Calu3 (cell line): Measurements from ENCODE around the gene THOC5. TPM values are rescaled to one million over a fixed set of nuclear protein-coding genes. Genes with fewer than 3 reads are reported as not detected.

Experiments
- BruUV-seq: library from RNA; stranded (reverse); fragments of 400-500 nt; replicated peaks from 2 replicates; lab custom pipeline; 2021; lab: Mats Ljungman, UMichigan
- CTCF ChIA-PET: fragments of 300-600 bp; sonication (Branson Sonifier 250); formaldehyde crosslinking; loops from one replicate; lab custom pipeline; 2022; ENCODE audit warnings: antibody characterized with exemption; lab: Charles Lee
- DNase-seq: peaks from one replicate; pipeline ENCODE4 v3.0.0; 2022
- H3K27ac Mint-ChIP-seq: one replicate; pipeline ENCODE4 v1.8.0; 2022; ENCODE audit warnings: mixed read lengths; ENCODE audit not compliant: unreplicated experiment
- H3K27me3 Mint-ChIP-seq: one replicate; pipeline ENCODE4 v1.8.0; 2022; ENCODE audit warnings: mixed read lengths; ENCODE audit not compliant: unreplicated experiment
- H3K36me3 Mint-ChIP-seq: one replicate; pipeline ENCODE4 v1.8.0; 2022; ENCODE audit warnings: mild to moderate bottlenecking, moderate library complexity, mixed read lengths; ENCODE audit not compliant: insufficient read depth, unreplicated experiment
- H3K4me1 Mint-ChIP-seq: one replicate; pipeline ENCODE4 v1.8.0; 2022; ENCODE audit warnings: mild to moderate bottlenecking, low read depth, mixed read lengths; ENCODE audit not compliant: unreplicated experiment
- H3K4me3 Mint-ChIP-seq: one replicate; pipeline ENCODE4 v1.8.0; 2022; ENCODE audit warnings: mild to moderate bottlenecking, low read depth, moderate library complexity, mixed read lengths; ENCODE audit not compliant: unreplicated experiment
- H3K9me3 Mint-ChIP-seq: one replicate; pipeline ENCODE4 v1.8.0; 2022; ENCODE audit warnings: low read depth, mixed read lengths; ENCODE audit not compliant: unreplicated experiment
- CTCF ChIP-seq: fragments of 200-600 bp; IDR thresholded peaks from one replicate; pipeline ENCODE4 v1.8.0; 2022; ENCODE audit warnings: antibody characterized with exemption; ENCODE audit not compliant: unreplicated experiment
- intact Hi-C: fragments of 100-400 bp; cut with micrococcal nuclease; formaldehyde crosslinking; loops from one replicate; pipeline ENCODE4 v1.10.0; 2022; ENCODE audit not compliant: unreplicated experiment
- total RNA-seq: library from RNA; stranded (reverse); gene quantifications from 2 replicates; pipeline ENCODE4 v1.2.3, GENCODE V29; 2022

THOC5 gene
- total RNA-seq, 1 experiment from 2014 or later, result 67.6 TPM

- peaks cover 39% of the 10 kb centered on the region for H3K36me3 Mint-ChIP-seq
- no peak for DNase-seq
- no peaks in the 10 kb centered on the region for H3K4me1 Mint-ChIP-seq
- no peaks in the 10 kb centered on the region for H3K9me3 Mint-ChIP-seq
- BruUV-seq, result no TSS peak
- H3K4me3 Mint-ChIP-seq, result no peak overlapping the region
- H3K27ac Mint-ChIP-seq, result no peak overlapping the region
- no peaks in the 10 kb centered on the region for H3K27me3 Mint-ChIP-seq
- intact Hi-C loops, result no loop called here
- CTCF ChIA-PET, result interaction anchor here (0.5 kb wide), 1 partner anchor 167 kb away, joined by 3 read pairs; no protein-coding TSS in a partner anchor
- no peak for TF ChIP-seq CTCF
Measured at GRCh38 chr22:29531419-29531818, 22.1 kb downstream of the THOC5 start.

- DNase-seq, result no peak
- no peak overlapping the region for H3K27ac Mint-ChIP-seq
- no peak overlapping the region for H3K4me3 Mint-ChIP-seq
- no peaks in the 10 kb centered on the region for H3K27me3 Mint-ChIP-seq
- H3K9me3 Mint-ChIP-seq, result no peaks in the 10 kb centered on the region
- CTCF ChIA-PET, result no interaction called here
- intact Hi-C loops, result no loop called here
- no peaks in the 10 kb centered on the region for H3K4me1 Mint-ChIP-seq
- no peak for TF ChIP-seq CTCF
- peaks cover 39% of the 10 kb centered on the region for H3K36me3 Mint-ChIP-seq
- BruUV-seq, result no TSS peak
Measured at GRCh38 chr22:29530716-29531115, 22.8 kb downstream of the THOC5 start.

GRCh38 chr22:29528144-29528543, 25.4 kb downstream of the THOC5 start:
- no peaks in the 10 kb centered on the region for H3K27me3 Mint-ChIP-seq
- H3K36me3 Mint-ChIP-seq, result peaks cover 33% of the 10 kb centered on the region
- intact Hi-C loops, result no loop called here
- no TSS peak for BruUV-seq
- DNase-seq, result no peak
- CTCF ChIA-PET, result no interaction called here
- no peak overlapping the region for H3K4me3 Mint-ChIP-seq
- H3K4me1 Mint-ChIP-seq, result no peaks in the 10 kb centered on the region
- no peak for TF ChIP-seq CTCF
- H3K27ac Mint-ChIP-seq, result no peak overlapping the region
- no peaks in the 10 kb centered on the region for H3K9me3 Mint-ChIP-seq

- no peak overlapping the region for H3K27ac Mint-ChIP-seq
Measured at GRCh38 chr22:29524442-29525191, 28.9 kb downstream of the THOC5 start.

More at GRCh38 chr22:29524442-29525191, 28.9 kb downstream of the THOC5 start:
- TF ChIP-seq CTCF, result peak; percentile 53
- Mint-ChIP-seq H3K27me3 (no peaks in the 10 kb centered on the region), H3K4me3 (no peak overlapping the region), H3K36me3 (peaks cover 37% of the 10 kb centered on the region), H3K9me3 (no peaks in the 10 kb centered on the region), H3K4me1 (no peaks in the 10 kb centered on the region)
- CTCF ChIA-PET, result interaction anchor here (0.6 to 2.1 kb wide), 8 partner anchors 12 to 148 kb away, joined by 3 to 10 read pairs (median 3); partner anchors contain the start of gene THOC5
- no TSS peak for BruUV-seq
- DNase-seq, result peak; percentile 64
- intact Hi-C loops, result loop anchor here (1.0 kb wide), 1 partner anchor 129 kb away; no protein-coding TSS in a partner anchor
